HG03095 (cell line): Measurements from ENCODE around the gene BTBD9.

Experiments
- ATAC-seq: cut with Tn5 transposase; IDR thresholded peaks from one replicate; pipeline ENCODE4 v1.9.1; 2021; ENCODE audit warnings: moderate library complexity; ENCODE audit not compliant: unreplicated experiment

Gene BTBD9

GRCh38 chr6:38307740-38308139 lies 332.0 kb downstream of the BTBD9 start:
- peak; percentile 61 for ATAC-seq

- peak; percentile 63 for ATAC-seq
These were observed 332.8 kb downstream of the BTBD9 start for GRCh38 chr6:38306931-38307330.

- peak; percentile 55 for ATAC-seq
These were observed 333.6 kb downstream of the BTBD9 start for GRCh38 chr6:38305995-38306681.

GRCh38 chr6:38302838-38303237 lies 336.9 kb downstream of the BTBD9 start:
- ATAC-seq, result no peak

GRCh38 chr6:38302081-38302480 lies 337.6 kb downstream of the BTBD9 start:
- no peak for ATAC-seq

- ATAC-seq, result no peak
These were observed 349.5 kb downstream of the BTBD9 start for GRCh38 chr6:38290133-38290799.

GRCh38 chr6:38287487-38287886 lies 352.2 kb downstream of the BTBD9 start:
- ATAC-seq, result no peak

GRCh38 chr6:38284802-38285394 lies 354.8 kb downstream of the BTBD9 start:
- ATAC-seq, result no peak

GRCh38 chr6:38283734-38284362 lies 355.9 kb downstream of the BTBD9 start:
- ATAC-seq, result no peak

GRCh38 chr6:38282911-38283310 lies 356.8 kb downstream of the BTBD9 start:
- ATAC-seq, result no peak

GRCh38 chr6:38281126-38281525 lies 358.6 kb downstream of the BTBD9 start:
- ATAC-seq, result no peak

- ATAC-seq, result no peak
These were observed 359.7 kb downstream of the BTBD9 start for GRCh38 chr6:38279963-38280588.

- no peak for ATAC-seq
These were observed 360.3 kb downstream of the BTBD9 start for GRCh38 chr6:38279423-38279822.

GRCh38 chr6:38273325-38273724 lies 366.4 kb downstream of the BTBD9 start:
- ATAC-seq, result no peak

GRCh38 chr6:38272222-38272621 lies 367.5 kb downstream of the BTBD9 start:
- no peak for ATAC-seq

- ATAC-seq, result no peak
These were observed 368.6 kb downstream of the BTBD9 start for GRCh38 chr6:38271081-38271480.

GRCh38 chr6:38270367-38270766 lies 369.4 kb downstream of the BTBD9 start:
- ATAC-seq, result no peak

GRCh38 chr6:38269461-38270172 lies 370.1 kb downstream of the BTBD9 start:
- no peak for ATAC-seq

GRCh38 chr6:38268342-38268741 lies 371.4 kb downstream of the BTBD9 start:
- no peak for ATAC-seq

GRCh38 chr6:38266921-38267354 lies 372.8 kb downstream of the BTBD9 start:
- ATAC-seq, result no peak

GRCh38 chr6:38264605-38265004 lies 375.1 kb downstream of the BTBD9 start:
- ATAC-seq, result no peak
